GM12891 (cell line): Measurements from ENCODE around the gene RADX.

Experiments used
- PAX5 ChIP-seq: IDR thresholded peaks from 2 replicates; pipeline ENCODE4 v1.6.1; 2011; ENCODE audit warnings: low read length, moderate library complexity, mild to moderate bottlenecking; ENCODE audit not compliant: insufficient read depth, severe bottlenecking
- POLR2A ChIP-seq: IDR thresholded peaks from 2 replicates; pipeline ENCODE4 v1.6.1; 2011; ENCODE audit warnings: low read depth, low read length, control low read depth
- POLR2AphosphoS5 ChIP-seq: IDR thresholded peaks from 2 replicates; pipeline ENCODE4 v1.6.1; 2011; ENCODE audit warnings: low read depth, low read length, control low read depth
- TAF1 ChIP-seq: IDR thresholded peaks from 2 replicates; pipeline ENCODE4 v1.6.1; 2011; ENCODE audit warnings: low read depth, low read length, control low read depth

DNA sequence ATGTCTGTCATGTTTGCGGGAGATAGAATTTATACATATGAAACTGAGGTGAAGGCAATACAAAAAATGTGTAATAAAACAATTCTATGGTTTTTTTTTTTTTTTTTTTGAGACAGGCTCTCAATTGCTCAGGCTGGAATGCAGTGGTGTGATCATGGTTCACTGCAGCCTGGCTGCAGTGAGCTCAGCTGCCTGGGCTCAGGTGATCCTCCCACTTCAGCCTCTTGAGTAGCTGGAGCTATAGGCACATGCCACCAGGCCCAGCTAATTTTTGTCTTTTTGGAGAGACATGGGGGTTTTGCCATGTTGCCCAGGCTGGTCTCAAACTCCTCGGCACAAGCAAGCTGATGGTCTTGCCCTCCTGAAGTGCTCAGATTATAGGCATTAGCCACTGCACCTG lies 10.1 kb downstream of the RADX start:
- TF ChIP-seq POLR2A (no peak), TAF1 (no peak), POLR2AphosphoS5 (no peak), PAX5 (no peak)
